Muscle of leg (tissue), 11 donors: ENCODE results near the gene ACTR1A. TPM values are rescaled to one million over a fixed set of nuclear protein-coding genes. Genes with fewer than 3 reads are reported as not detected.

ENCODE experiments used
- DNase-seq: peaks from one replicate; pipeline ENCODE4 v3.0.0; 2013
- H3K27ac ChIP-seq: one replicate; pipeline ENCODE4 v1.5.1; 2013; ENCODE audit warnings: mild to moderate bottlenecking, low read length, control low read depth
- H3K27me3 ChIP-seq: one replicate; pipeline ENCODE4 v1.6.1; 2013; ENCODE audit warnings: low read length; ENCODE audit not compliant: control insufficient read depth, insufficient read depth
- H3K36me3 ChIP-seq: one replicate; pipeline ENCODE4 v1.6.1; 2013; ENCODE audit warnings: low read length; ENCODE audit not compliant: control insufficient read depth, insufficient read depth
- H3K4me1 ChIP-seq: one replicate; pipeline ENCODE4 v1.6.1; 2013; ENCODE audit warnings: low read length; ENCODE audit not compliant: control insufficient read depth, insufficient read depth
- H3K4me3 ChIP-seq: one replicate; pipeline ENCODE4 v1.5.1; 2013; ENCODE audit warnings: low read length, control low read depth
- H3K9me3 ChIP-seq: replicated peaks from 2 replicates; pipeline ENCODE4 v1.6.1; 2013; ENCODE audit warnings: low read depth, low read length; ENCODE audit not compliant: control insufficient read depth
- WGBS: methylation state at CpG from one replicate; pipeline ENCODE4 v1.1.5; 2013; ENCODE audit warnings: missing lambda C conversion rate; ENCODE audit not compliant: insufficient coverage; 5-methylcytosine and 5-hydroxymethylcytosine counted together
- polyA plus RNA-seq, 8 donors: library from polyadenylated mRNA; unstranded; fragments of 120-200 nt; gene quantifications; one replicate each; pipeline versions ENCODE4 v1.2.1 to v1.2.3, GENCODE V29; 2013; ENCODE audit warnings: inconsistent platforms in 1 of 8, low replicate concordance in 1 of 8; ENCODE audit not compliant: insufficient read length in 8 of 8, insufficient read depth in 1 of 8
- total RNA-seq: library from RNA; stranded (reverse); fragments of 120-200 nt; gene quantifications from one replicate; pipeline ENCODE4 v1.2.4, GENCODE V29; 2013

ACTR1A gene
- total and polyA plus RNA-seq, 9 donors: 64.4 to 85.5 (median 80.0) TPM

GRCh38 chr10:102449321-102450123 lies 53.0 kb downstream of the ACTR1A start:
- peak; percentile 59 for DNase-seq
- H3K9me3 ChIP-seq: no peaks in the 10 kb centered on the region
- H3K27me3 ChIP-seq: no peaks in the 10 kb centered on the region
- H3K4me1 ChIP-seq: peaks cover 26% of the 10 kb centered on the region
- peak overlapping the region; percentile 72 for H3K4me3 ChIP-seq
- H3K27ac ChIP-seq: no peak overlapping the region
- H3K36me3 ChIP-seq: no peaks in the 10 kb centered on the region
- 0% methylated on average over 5 of the region's 30 CpGs for whole genome bisulfite sequencing

DNA sequence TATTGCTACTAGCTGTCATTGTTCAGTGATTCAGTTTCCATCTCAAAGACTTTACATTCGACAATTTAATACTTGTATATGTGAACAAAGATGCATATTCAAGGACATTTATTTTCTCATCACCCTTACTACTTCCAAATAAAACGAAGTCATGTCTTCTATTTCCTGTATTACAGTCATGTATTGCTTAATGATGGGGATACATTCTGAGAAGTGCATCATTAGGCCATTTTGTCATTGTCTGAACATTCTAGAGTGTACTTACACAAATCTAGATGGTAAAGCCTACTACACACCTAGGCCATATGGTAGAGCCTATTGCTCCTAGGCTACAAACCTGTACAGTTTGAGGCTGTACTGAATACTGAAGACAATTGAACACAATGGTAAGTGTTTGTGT lies 57.7 kb downstream of the ACTR1A start:
- Histone ChIP-seq H3K36me3 (no peaks in the 10 kb centered on the region), H3K4me1 (peaks cover 7% of the 10 kb centered on the region), H3K27ac (no peak overlapping the region), H3K9me3 (no peaks in the 10 kb centered on the region), H3K4me3 (no peak overlapping the region), H3K27me3 (peaks cover 3% of the 10 kb centered on the region)
- no CpG with 5 or more reads among the region's 2 CpGs for WGBS
- DNase-seq: no peak

DNA sequence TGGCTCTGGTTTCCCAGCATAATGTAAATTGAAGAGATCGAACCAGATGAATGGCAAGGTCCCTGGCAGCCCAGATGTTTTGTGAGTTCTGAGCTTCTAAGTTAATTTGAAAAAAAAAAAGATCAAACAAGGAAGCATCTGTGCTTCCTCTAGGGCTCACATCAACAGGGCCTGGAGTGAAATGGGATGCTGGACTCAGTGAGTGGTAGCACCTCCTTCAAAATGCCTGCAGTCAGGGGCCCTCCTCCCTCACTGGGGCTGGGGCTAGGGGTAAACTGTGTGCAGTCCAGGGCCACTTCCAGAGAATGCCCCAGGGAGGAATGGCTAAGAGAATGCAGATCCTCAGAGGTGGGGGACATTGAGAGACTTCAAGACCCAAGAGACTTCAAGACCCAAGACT lies 64.1 kb downstream of the ACTR1A start:
- Histone ChIP-seq H3K36me3 (no peaks in the 10 kb centered on the region), H3K4me1 (peaks cover 20% of the 10 kb centered on the region), H3K27me3 (peaks cover 17% of the 10 kb centered on the region), H3K4me3 (no peak overlapping the region), H3K27ac (no peak overlapping the region), H3K9me3 (no peaks in the 10 kb centered on the region)
- WGBS: no CpG with 5 or more reads among the region's 1 CpG
- no peak for DNase-seq

GRCh38 chr10:102437515-102437914 lies 65.0 kb downstream of the ACTR1A start:
- Histone ChIP-seq H3K27me3 (peaks cover 18% of the 10 kb centered on the region), H3K9me3 (no peaks in the 10 kb centered on the region), H3K36me3 (no peaks in the 10 kb centered on the region), H3K4me3 (no peak overlapping the region), H3K4me1 (peaks cover 20% of the 10 kb centered on the region), H3K27ac (no peak overlapping the region)
- WGBS: 93% methylated on average over 2 of the region's 3 CpGs
- no peak for DNase-seq

DNA sequence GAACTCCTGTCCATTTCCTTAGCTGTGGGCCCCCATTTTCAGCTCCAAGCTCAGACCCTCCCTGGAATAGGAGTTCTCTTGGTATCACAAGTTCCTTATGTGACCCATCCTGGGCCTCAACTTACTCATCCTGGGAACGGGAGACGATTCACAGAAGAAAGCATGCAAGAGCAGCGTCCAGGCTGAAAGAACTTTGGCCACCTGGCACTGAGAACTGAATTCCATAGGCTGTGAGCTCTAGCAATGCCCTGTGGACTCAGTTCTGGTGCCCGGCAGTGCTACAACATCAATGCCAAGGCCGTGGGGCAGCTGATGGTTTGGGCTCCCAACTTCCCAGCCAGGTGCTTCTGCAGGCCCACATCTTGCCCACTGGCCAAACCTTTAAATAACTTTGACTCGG lies 66.2 kb downstream of the ACTR1A start:
- WGBS: 52% methylated on average over 6 of the region's 6 CpGs
- peaks cover 16% of the 10 kb centered on the region for H3K27me3 ChIP-seq

GRCh38 chr10:102435529-102436233 lies 66.8 kb downstream of the ACTR1A start:
- H3K4me1 ChIP-seq: peaks cover 27% of the 10 kb centered on the region
- DNase-seq: peak; percentile 43
- H3K27me3 ChIP-seq: peaks cover 16% of the 10 kb centered on the region
- no peaks in the 10 kb centered on the region for H3K36me3 ChIP-seq
- no peaks in the 10 kb centered on the region for H3K9me3 ChIP-seq
- WGBS: 8% methylated on average over 4 of the region's 14 CpGs
- peak overlapping the region; percentile 55 for H3K27ac ChIP-seq
- H3K4me3 ChIP-seq: peak overlapping the region; percentile 23

More for the DNA sequence above, 66.2 kb downstream of the ACTR1A start:
- H3K27ac ChIP-seq: no peak overlapping the region
- peaks cover 26% of the 10 kb centered on the region for H3K4me1 ChIP-seq
- H3K9me3 ChIP-seq: no peaks in the 10 kb centered on the region
- no peaks in the 10 kb centered on the region for H3K36me3 ChIP-seq
- DNase-seq: no peak
- no peak overlapping the region for H3K4me3 ChIP-seq

- peaks cover 27% of the 10 kb centered on the region for H3K4me1 ChIP-seq
- no peak overlapping the region for H3K4me3 ChIP-seq
- WGBS: 20% methylated on average over 1 of the region's 5 CpGs
- no peaks in the 10 kb centered on the region for H3K36me3 ChIP-seq
- H3K9me3 ChIP-seq: no peaks in the 10 kb centered on the region
- DNase-seq: no peak
- H3K27me3 ChIP-seq: peaks cover 16% of the 10 kb centered on the region
- peak overlapping the region; percentile 55 for H3K27ac ChIP-seq
These were observed 67.4 kb downstream of the ACTR1A start for GRCh38 chr10:102435133-102435497.

- Histone ChIP-seq H3K27me3 (peaks cover 16% of the 10 kb centered on the region), H3K4me1 (peaks cover 27% of the 10 kb centered on the region), H3K9me3 (no peaks in the 10 kb centered on the region), H3K36me3 (no peaks in the 10 kb centered on the region), H3K27ac (peak overlapping the region; percentile 55), H3K4me3 (no peak overlapping the region)
- peak; percentile 40 for DNase-seq
- 17% methylated on average over 5 of the region's 9 CpGs for WGBS
These were observed 67.9 kb downstream of the ACTR1A start for GRCh38 chr10:102434394-102435132.

DNA sequence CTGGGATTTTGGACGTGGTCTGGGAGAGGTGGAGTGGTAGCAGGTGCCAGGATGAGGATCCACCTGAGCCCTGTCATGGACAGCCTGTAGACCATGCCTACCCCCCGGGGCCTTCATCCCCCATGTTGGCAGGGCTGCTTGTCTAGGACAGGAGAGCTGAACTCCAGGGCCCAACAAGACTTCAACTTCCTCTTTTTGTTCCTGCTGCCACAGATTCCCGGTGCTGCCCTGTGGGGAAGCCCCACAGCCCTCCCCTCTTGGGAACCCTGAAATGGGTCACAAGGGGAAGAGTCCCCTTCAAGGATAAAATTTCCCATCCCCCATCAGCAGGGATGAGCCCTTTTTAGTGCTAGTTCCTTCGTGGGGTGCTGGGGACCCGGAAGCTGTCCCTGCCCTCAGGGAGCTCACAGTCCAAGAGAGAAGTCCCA lies 68.9 kb downstream of the ACTR1A start:
- no peak overlapping the region for H3K27ac ChIP-seq
- no peak overlapping the region for H3K4me3 ChIP-seq
- 63% methylated on average over 3 of the region's 5 CpGs for WGBS
- peaks cover 16% of the 10 kb centered on the region for H3K27me3 ChIP-seq
- H3K9me3 ChIP-seq: no peaks in the 10 kb centered on the region
- DNase-seq: no peak
- H3K4me1 ChIP-seq: peaks cover 27% of the 10 kb centered on the region
- no peaks in the 10 kb centered on the region for H3K36me3 ChIP-seq
